ENCODE results near the gene PODN.

PODN gene

GRCh38 chr1:53057127-53057526 is 4.9 kb upstream of the PODN start:
- peak; percentile 28 for DNase-seq

GRCh38 chr1:53060579-53060978 is 1.4 kb upstream of the PODN start:
- peak; percentile 84 for DNase-seq

GRCh38 chr1:53061123-53061858 is 722 bp upstream of the PODN start:
- DNase-seq: peak; percentile 33

- DNase-seq: no peak
Measured at GRCh38 chr1:53062708-53063591, 937 bp downstream of the PODN start.

- DNase-seq: no peak
Measured at GRCh38 chr1:53063744-53064515, 1.9 kb downstream of the PODN start.

- DNase-seq: no peak
Measured at GRCh38 chr1:53065391-53065790, 3.4 kb downstream of the PODN start.

- DNase-seq: no peak
Measured at GRCh38 chr1:53066488-53066887, 4.5 kb downstream of the PODN start.

- DNase-seq: no peak
Measured at GRCh38 chr1:53066891-53067738, 5.1 kb downstream of the PODN start.

- no peak for DNase-seq
Measured at GRCh38 chr1:53067886-53068285, 5.9 kb downstream of the PODN start.

GRCh38 chr1:53068314-53069099 is 6.5 kb downstream of the PODN start:
- DNase-seq: no peak

- DNase-seq: no peak
Measured at GRCh38 chr1:53069265-53069662, 7.3 kb downstream of the PODN start.

GRCh38 chr1:53069663-53070327 is 7.8 kb downstream of the PODN start:
- no peak for DNase-seq

- DNase-seq: no peak
Measured at GRCh38 chr1:53070621-53071020, 8.6 kb downstream of the PODN start.

GRCh38 chr1:53071167-53071865 is 9.3 kb downstream of the PODN start:
- DNase-seq: no peak

GRCh38 chr1:53071915-53072314 is 9.9 kb downstream of the PODN start:
- no peak for DNase-seq

- no peak for DNase-seq
Measured at GRCh38 chr1:53073287-53073686, 11.3 kb downstream of the PODN start.

- no peak for DNase-seq
Measured at GRCh38 chr1:53073868-53074311, 11.9 kb downstream of the PODN start.

GRCh38 chr1:53074313-53075154 is 12.5 kb downstream of the PODN start:
- no peak for DNase-seq

- DNase-seq: no peak
Measured at GRCh38 chr1:53075206-53075605, 13.2 kb downstream of the PODN start.

All from fibroblast of upper back skin (primary cell).